Measurements from ENCODE around the gene SLIT3.

GRCh38 chr5:168740092-168740800 lies 560.7 kb downstream of the SLIT3 start:
- TF ChIP-seq CTCF (IDR thresholded peaks at IDR 0.05) (no peak), POLR2A (IDR thresholded peaks at IDR 0.05) (no peak), POLR2AphosphoS5 (IDR thresholded peaks at IDR 0.05) (no peak)
